GM18507 (cell line): Measurements from ENCODE around the gene MAS1L.
"Not testable (repeated sequence)": the region's sequence is repeated elsewhere in the genome, so short reads cannot be mapped to it uniquely, and the experiment has no call there.

ENCODE experiments used
- DNase-seq: peaks from one replicate; pipeline ENCODE4 v3.0.0; 2011; ENCODE audit warnings: low read depth; ENCODE audit not compliant: insufficient read length; ENCODE audit errors: extremely low spot score
- FAIRE-seq: peaks from 2 replicates; lab custom pipeline; 2011; peaks lifted over from hg19 to GRCh38; lab: Jason Lieb, UNC

MAS1L gene

GRCh38 chr6:29488874-29489273, 1.1 kb upstream of the MAS1L start:
- DNase-seq (no peak), FAIRE-seq (no peak)

GRCh38 chr6:29487131-29487530, 625 bp downstream of the MAS1L start:
- FAIRE-seq (no peak), DNase-seq (no peak)

GRCh38 chr6:29486577-29486976, 1.2 kb downstream of the MAS1L start:
- FAIRE-seq (no peak), DNase-seq (no peak)

- DNase-seq: no peak
- FAIRE-seq: no peak
Observed at GRCh38 chr6:29483735-29484134, 4.0 kb downstream of the MAS1L start.

GRCh38 chr6:29483186-29483585, 4.6 kb downstream of the MAS1L start:
- DNase-seq (no peak), FAIRE-seq (no peak)

GRCh38 chr6:29479560-29479959, 8.2 kb downstream of the MAS1L start:
- DNase-seq (no peak), FAIRE-seq (no peak)

- no peak for DNase-seq
- no peak for FAIRE-seq
Observed at GRCh38 chr6:29478740-29479139, 9.0 kb downstream of the MAS1L start.

GRCh38 chr6:29477923-29478450, 9.8 kb downstream of the MAS1L start:
- no peak for FAIRE-seq
- no peak for DNase-seq

GRCh38 chr6:29474996-29475395, 12.8 kb downstream of the MAS1L start:
- FAIRE-seq (no peak), DNase-seq (no peak)

- DNase-seq (no peak), FAIRE-seq (no peak)
Observed at GRCh38 chr6:29466241-29466640, 21.5 kb downstream of the MAS1L start.

- no peak for DNase-seq
- no peak for FAIRE-seq
Observed at GRCh38 chr6:29465801-29466200, 22.0 kb downstream of the MAS1L start.

GRCh38 chr6:29465279-29465678, 22.5 kb downstream of the MAS1L start:
- no peak for FAIRE-seq
- DNase-seq: no peak

- FAIRE-seq: no peak
- DNase-seq: no peak
Observed at GRCh38 chr6:29462022-29462421, 25.7 kb downstream of the MAS1L start.

- DNase-seq (no peak), FAIRE-seq (no peak)
Observed at GRCh38 chr6:29461021-29461814, 26.5 kb downstream of the MAS1L start.

- FAIRE-seq: no peak
- DNase-seq: no peak
Observed at GRCh38 chr6:29456971-29457370, 30.8 kb downstream of the MAS1L start, which contains the start of the genes OR11A1 and OR2H1. Gene OR11A1, minus strand, starts transcription at chr6:29457071. Its CDS starts 29,430 bp downstream, at chr6:29427641. Gene OR2H1, plus strand, starts transcription at chr6:29457155. Its CDS starts 4,615 bp downstream, at chr6:29461770.

GRCh38 chr6:29451471-29452193, 36.1 kb downstream of the MAS1L start:
- DNase-seq (no peak), FAIRE-seq (no peak)

GRCh38 chr6:29447670-29448069, 40.1 kb downstream of the MAS1L start:
- FAIRE-seq (no peak), DNase-seq (no peak)

- DNase-seq, FAIRE-seq: not testable (repeated sequence)
Observed at GRCh38 chr6:29444031-29444430, 43.7 kb downstream of the MAS1L start.

GRCh38 chr6:29442719-29443118, 45.0 kb downstream of the MAS1L start:
- DNase-seq (no peak), FAIRE-seq (no peak)

GRCh38 chr6:29439006-29439405, 48.8 kb downstream of the MAS1L start, which contains the start of gene OR10C1:
Gene OR10C1, plus strand, starts transcription at chr6:29439306. Its CDS starts 710 bp downstream, at chr6:29440016.
- FAIRE-seq (no peak), DNase-seq (no peak)
